Fibroblast of lung (primary cell): Measurements from ENCODE around the gene VWF. TPM values are rescaled to one million over a fixed set of nuclear protein-coding genes. Genes with fewer than 3 reads are reported as not detected.

ENCODE experiments used
- DNase-seq, 2 donors: peaks; one replicate each; pipeline versions ENCODE4 v3.0.0 to v3.0.0-alpha.2; 2010; ENCODE audit warnings: low read depth in 2 of 2
- H2AFZ ChIP-seq: 2 replicates; pipeline ENCODE4 v1.5.1; 2012; ENCODE audit warnings: low read length, control low read depth, inconsistent platforms
- H3K27ac ChIP-seq: 2 replicates; pipeline ENCODE4 v1.5.1; 2011; ENCODE audit warnings: low read length, control low read depth; ENCODE audit not compliant: insufficient read depth
- H3K27me3 ChIP-seq: 2 replicates; pipeline ENCODE4 v1.5.1; 2011; ENCODE audit warnings: mild to moderate bottlenecking, low read length; ENCODE audit not compliant: control insufficient read depth, insufficient read depth
- H3K36me3 ChIP-seq: 2 replicates; pipeline ENCODE4 v1.5.1; 2011; ENCODE audit warnings: low read length; ENCODE audit not compliant: control insufficient read depth, insufficient read depth
- H3K4me1 ChIP-seq: 2 replicates; pipeline ENCODE4 v1.5.1; 2011; ENCODE audit warnings: low read length; ENCODE audit not compliant: control insufficient read depth, insufficient read depth; ENCODE audit errors: extremely low read depth
- H3K4me2 ChIP-seq: 2 replicates; pipeline ENCODE4 v1.5.1; 2011; ENCODE audit warnings: low read length, control low read depth; ENCODE audit not compliant: insufficient read depth; ENCODE audit errors: extremely low read depth
- H3K4me3 ChIP-seq, 4 experiments: fragments of 200-600 bp in 1 of 4; sonication (generic) in 1 of 4; replicated peaks in 1 of 4; 2 replicates each; pipeline ENCODE4 v1.5.1; 2011 to 2016; ENCODE audit warnings: low read length in 4 of 4, low read depth in 3 of 4, mild to moderate bottlenecking in 3 of 4, control low read depth in 2 of 4, inconsistent platforms in 1 of 4, mixed read lengths in 1 of 4; ENCODE audit not compliant: insufficient read depth in 1 of 4; ENCODE audit errors: control extremely low read depth in 1 of 4
- H3K79me2 ChIP-seq: 2 replicates; pipeline ENCODE4 v1.5.1; 2012; ENCODE audit warnings: mild to moderate bottlenecking, low read length, inconsistent platforms; ENCODE audit not compliant: control insufficient read depth, insufficient read depth
- H3K9ac ChIP-seq: 2 replicates; pipeline ENCODE4 v1.5.1; 2011; ENCODE audit warnings: mild to moderate bottlenecking, low read length, control low read depth; ENCODE audit not compliant: insufficient read depth
- H3K9me3 ChIP-seq: 2 replicates; pipeline ENCODE4 v1.5.1; 2012; ENCODE audit warnings: low read depth, low read length; ENCODE audit not compliant: control insufficient read depth, insufficient read depth
- H4K20me1 ChIP-seq: 2 replicates; pipeline ENCODE4 v1.5.1; 2011; ENCODE audit warnings: low read length; ENCODE audit not compliant: control insufficient read depth, insufficient read depth; ENCODE audit errors: extremely low read depth
- CTCF ChIP-seq, 2 donors: IDR thresholded peaks in 1 of 2; conservative IDR thresholded peaks in 1 of 2; 1 replicate in 1 of 2; 2 replicates in 1 of 2; pipeline ENCODE4 v1.5.1; 2011 to 2012; ENCODE audit warnings: low read length in 2 of 2, control low read depth in 1 of 2, inconsistent platforms in 1 of 2, low read depth in 1 of 2, mild to moderate bottlenecking in 1 of 2
- EZH2 ChIP-seq: IDR thresholded peaks from 2 replicates; pipeline ENCODE4 v1.5.1; 2012; ENCODE audit warnings: low read length, control low read depth, mild to moderate bottlenecking; ENCODE audit errors: missing control alignments
- polyA plus RNA-seq, 2 donors: library from polyadenylated mRNA; depleted of rRNA in 1 of 2; stranded (reverse) in 1 of 2; unstranded in 1 of 2; fragments of >200 nt; gene quantifications; 2 replicates each; pipeline ENCODE4 v1.2.1, GENCODE V29; 2011 to 2012; ENCODE audit warnings: missing spikeins in 1 of 2
- total RNA-seq: library from RNA; depleted of rRNA; stranded (reverse); fragments of >200 nt; gene quantifications from 2 replicates; pipeline ENCODE4 v1.2.1, GENCODE V29; 2014

The VWF gene
- total and polyA plus RNA-seq, 2 donors (not counting 1 experiment from before 2014, with no cell fraction given) = 0.15 to 1.7 TPM

- H3K4me1 ChIP-seq = no peaks in the 10 kb centered on the region
- H3K79me2 ChIP-seq = no peaks in the 10 kb centered on the region
Measured at GRCh38 chr12:6113691-6114475, 10.6 kb downstream of the VWF start.

DNA sequence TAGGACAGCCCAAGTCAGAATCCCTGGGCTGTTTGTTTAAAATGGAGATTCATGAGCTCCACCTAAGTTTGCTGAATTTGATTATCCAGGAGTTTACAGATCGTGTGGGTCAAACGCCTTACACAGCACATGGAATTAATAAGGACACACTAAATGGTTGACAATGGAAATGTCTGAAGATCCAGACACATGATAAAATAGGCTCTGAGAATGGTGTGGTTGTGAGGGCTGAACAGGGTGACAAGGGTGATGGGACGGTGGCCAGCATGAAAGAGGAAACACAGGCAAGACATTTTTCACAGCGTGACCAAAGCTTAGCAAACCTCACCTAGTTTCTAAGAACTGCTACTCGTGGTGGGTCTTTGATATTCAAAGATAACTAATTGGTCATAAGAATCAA is 12.5 kb downstream of the VWF start:
- no peaks in the 10 kb centered on the region for H3K4me1 ChIP-seq
- H3K9ac ChIP-seq = no peak overlapping the region
- no peaks in the 10 kb centered on the region for H3K9me3 ChIP-seq
- no peaks in the 10 kb centered on the region for H3K79me2 ChIP-seq
- peak in 1 of 2 donors; percentile 35 for DNase-seq
- no peaks in the 10 kb centered on the region for H3K27me3 ChIP-seq
- no peak overlapping the region for H3K4me2 ChIP-seq
- no peaks in the 10 kb centered on the region for H3K36me3 ChIP-seq
- H3K4me3 ChIP-seq = no peak overlapping the region
- H3K27ac ChIP-seq = no peak overlapping the region
- H2AFZ ChIP-seq = no peak overlapping the region
- TF ChIP-seq CTCF (conservative IDR thresholded peaks at IDR 0.05 in 1 of 2, IDR thresholded peaks at IDR 0.05 in 1 of 2; ENCODE audit: low read depth in 1 of 2, low read length in 2 of 2) (no peak), EZH2 (no peak)
- no peaks in the 10 kb centered on the region for H4K20me1 ChIP-seq

More at GRCh38 chr12:6113691-6114475, 10.6 kb downstream of the VWF start:
- DNase-seq = no peak
- H3K27ac ChIP-seq = no peak overlapping the region
- H4K20me1 ChIP-seq = no peaks in the 10 kb centered on the region
- H3K9ac ChIP-seq = no peak overlapping the region
- TF ChIP-seq EZH2 = no peak
- no peak for TF ChIP-seq CTCF (conservative IDR thresholded peaks at IDR 0.05 in 1 of 2, IDR thresholded peaks at IDR 0.05 in 1 of 2; ENCODE audit: low read depth in 1 of 2, low read length in 2 of 2)
- no peak overlapping the region for H2AFZ ChIP-seq
- H3K36me3 ChIP-seq = no peaks in the 10 kb centered on the region
- H3K4me3 ChIP-seq = no peak overlapping the region
- H3K9me3 ChIP-seq = no peaks in the 10 kb centered on the region
- H3K4me2 ChIP-seq = no peak overlapping the region
- no peaks in the 10 kb centered on the region for H3K27me3 ChIP-seq

DNA sequence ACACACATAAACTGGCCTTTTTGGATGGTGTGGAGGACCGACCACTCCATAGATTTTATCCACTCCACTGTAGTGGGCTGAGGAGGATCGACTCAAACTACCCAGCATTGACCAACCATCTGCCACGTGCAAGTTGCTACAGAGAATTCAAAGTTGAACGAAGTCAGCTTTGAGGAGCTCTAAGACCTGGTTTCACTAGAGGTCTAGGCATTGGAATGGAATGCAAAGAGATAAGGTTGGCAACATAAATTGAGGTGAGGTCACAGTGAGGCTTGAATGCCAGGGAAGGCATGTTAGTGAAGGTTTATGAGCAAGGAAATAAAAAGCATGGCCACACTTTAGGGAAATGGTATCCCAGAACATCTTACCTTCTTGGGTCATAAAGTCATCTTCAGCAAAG is 14.5 kb downstream of the VWF start:
- Histone ChIP-seq H3K79me2 (no peaks in the 10 kb centered on the region), H3K9me3 (no peaks in the 10 kb centered on the region), H3K27me3 (no peaks in the 10 kb centered on the region), H3K9ac (no peak overlapping the region), H4K20me1 (no peaks in the 10 kb centered on the region), H3K4me1 (no peaks in the 10 kb centered on the region), H3K4me3 (no peak overlapping the region), H3K4me2 (no peak overlapping the region), H2AFZ (no peak overlapping the region), H3K36me3 (no peaks in the 10 kb centered on the region), H3K27ac (no peak overlapping the region)
- DNase-seq = peak in 1 of 2 donors; percentile 54
- TF ChIP-seq CTCF (conservative IDR thresholded peaks at IDR 0.05 in 1 of 2, IDR thresholded peaks at IDR 0.05 in 1 of 2; ENCODE audit: low read depth in 1 of 2, low read length in 2 of 2) (no peak), EZH2 (no peak)
